ENCODE measurements around the gene SH3D19.

The SH3D19 gene

GRCh38 chr4:151218343-151218742 is 107.1 kb downstream of the SH3D19 start:
- no peak for DNase-seq
- Mint-ChIP-seq H3K4me3 (no peak overlapping the region), H3K4me1 (no peaks in the 10 kb centered on the region), H3K9me3 (peaks cover 0 to 2% of the 10 kb centered on the region in 2 donors), H3K27me3 (peaks cover 5 to 7% of the 10 kb centered on the region in 2 donors), H3K36me3 (peaks cover 0 to 1% of the 10 kb centered on the region in 2 donors), H3K27ac (no peak overlapping the region)
- ATAC-seq (replicated peaks): no peak

GRCh38 chr4:151217326-151217725 is 108.1 kb downstream of the SH3D19 start:
- Mint-ChIP-seq H3K9me3 (peaks cover 0 to 2% of the 10 kb centered on the region in 2 donors), H3K4me3 (no peak overlapping the region), H3K27ac (no peak overlapping the region), H3K4me1 (no peaks in the 10 kb centered on the region), H3K27me3 (no peaks in the 10 kb centered on the region), H3K36me3 (peaks cover 0 to 1% of the 10 kb centered on the region in 2 donors)
- DNase-seq (no peak), ATAC-seq (replicated peaks) (no peak)

- Mint-ChIP-seq H3K9me3 (peaks cover 0 to 2% of the 10 kb centered on the region in 2 donors), H3K27me3 (no peaks in the 10 kb centered on the region), H3K36me3 (peaks cover 0 to 1% of the 10 kb centered on the region in 2 donors), H3K4me3 (no peak overlapping the region), H3K4me1 (no peaks in the 10 kb centered on the region), H3K27ac (peak overlapping the region; percentile 42)
- ATAC-seq (replicated peaks) (no peak), DNase-seq (no peak)
Observed at GRCh38 chr4:151215295-151215694, 110.1 kb downstream of the SH3D19 start.

GRCh38 chr4:151207868-151208267 is 117.5 kb downstream of the SH3D19 start:
- no peak for ATAC-seq (replicated peaks)
- DNase-seq: no peak
- Mint-ChIP-seq H3K27ac (no peak overlapping the region), H3K9me3 (no peaks in the 10 kb centered on the region), H3K4me1 (no peaks in the 10 kb centered on the region), H3K4me3 (no peak overlapping the region), H3K27me3 (no peaks in the 10 kb centered on the region), H3K36me3 (no peaks in the 10 kb centered on the region)

GRCh38 chr4:151207186-151207585 is 118.2 kb downstream of the SH3D19 start:
- no peaks in the 10 kb centered on the region for H3K4me1 Mint-ChIP-seq
- no peaks in the 10 kb centered on the region for H3K9me3 Mint-ChIP-seq
- no peak for ATAC-seq (replicated peaks)
- no peak overlapping the region for H3K27ac Mint-ChIP-seq
- no peaks in the 10 kb centered on the region for H3K36me3 Mint-ChIP-seq
- no peak overlapping the region for H3K4me3 Mint-ChIP-seq
- DNase-seq: no peak
- H3K27me3 Mint-ChIP-seq: no peaks in the 10 kb centered on the region

GRCh38 chr4:151206241-151207005 is 119.0 kb downstream of the SH3D19 start:
- Mint-ChIP-seq H3K9me3 (no peaks in the 10 kb centered on the region), H3K4me1 (no peaks in the 10 kb centered on the region), H3K27ac (no peak overlapping the region), H3K27me3 (no peaks in the 10 kb centered on the region), H3K36me3 (no peaks in the 10 kb centered on the region), H3K4me3 (no peak overlapping the region)
- ATAC-seq (replicated peaks): no peak
- no peak for DNase-seq

- Mint-ChIP-seq H3K27ac (no peak overlapping the region), H3K36me3 (no peaks in the 10 kb centered on the region), H3K4me3 (no peak overlapping the region), H3K27me3 (no peaks in the 10 kb centered on the region), H3K9me3 (no peaks in the 10 kb centered on the region), H3K4me1 (no peaks in the 10 kb centered on the region)
- ATAC-seq (replicated peaks): no peak
- DNase-seq: no peak
Observed at GRCh38 chr4:151205722-151206121, 119.7 kb downstream of the SH3D19 start.

- Mint-ChIP-seq H3K4me1 (no peaks in the 10 kb centered on the region), H3K27me3 (no peaks in the 10 kb centered on the region), H3K9me3 (no peaks in the 10 kb centered on the region), H3K4me3 (no peak overlapping the region), H3K36me3 (no peaks in the 10 kb centered on the region), H3K27ac (no peak overlapping the region)
- no peak for ATAC-seq (replicated peaks)
- DNase-seq: no peak
Observed at GRCh38 chr4:151204925-151205524, 120.4 kb downstream of the SH3D19 start.

GRCh38 chr4:151202851-151203455 is 122.5 kb downstream of the SH3D19 start:
- no peak for ATAC-seq (replicated peaks)
- no peaks in the 10 kb centered on the region for H3K36me3 Mint-ChIP-seq
- H3K27me3 Mint-ChIP-seq: no peaks in the 10 kb centered on the region
- H3K27ac Mint-ChIP-seq: no peak overlapping the region
- DNase-seq: no peak
- no peaks in the 10 kb centered on the region for H3K9me3 Mint-ChIP-seq
- H3K4me3 Mint-ChIP-seq: no peak overlapping the region
- no peaks in the 10 kb centered on the region for H3K4me1 Mint-ChIP-seq

GRCh38 chr4:151202381-151202780 is 123.0 kb downstream of the SH3D19 start:
- no peaks in the 10 kb centered on the region for H3K36me3 Mint-ChIP-seq
- DNase-seq: no peak
- no peaks in the 10 kb centered on the region for H3K9me3 Mint-ChIP-seq
- H3K4me1 Mint-ChIP-seq: no peaks in the 10 kb centered on the region
- H3K4me3 Mint-ChIP-seq: no peak overlapping the region
- no peak overlapping the region for H3K27ac Mint-ChIP-seq
- ATAC-seq (replicated peaks): no peak
- no peaks in the 10 kb centered on the region for H3K27me3 Mint-ChIP-seq

GRCh38 chr4:151199319-151200190 is 125.8 kb downstream of the SH3D19 start:
- DNase-seq (no peak), ATAC-seq (replicated peaks) (no peak)
- H3K36me3 Mint-ChIP-seq: no peaks in the 10 kb centered on the region
- no peak overlapping the region for H3K4me3 Mint-ChIP-seq
- H3K27ac Mint-ChIP-seq: no peak overlapping the region
- H3K27me3 Mint-ChIP-seq: peaks cover 0 to 5% of the 10 kb centered on the region in 2 donors
- no peaks in the 10 kb centered on the region for H3K9me3 Mint-ChIP-seq
- no peaks in the 10 kb centered on the region for H3K4me1 Mint-ChIP-seq

GRCh38 chr4:151198748-151199147 is 126.7 kb downstream of the SH3D19 start:
- no peaks in the 10 kb centered on the region for H3K36me3 Mint-ChIP-seq
- no peaks in the 10 kb centered on the region for H3K9me3 Mint-ChIP-seq
- no peaks in the 10 kb centered on the region for H3K4me1 Mint-ChIP-seq
- no peak overlapping the region for H3K4me3 Mint-ChIP-seq
- peaks cover 0 to 5% of the 10 kb centered on the region in 2 donors for H3K27me3 Mint-ChIP-seq
- no peak for DNase-seq
- no peak overlapping the region for H3K27ac Mint-ChIP-seq
- no peak for ATAC-seq (replicated peaks)

- no peak for ATAC-seq (replicated peaks)
Observed at GRCh38 chr4:151197247-151197646, 128.2 kb downstream of the SH3D19 start.

GRCh38 chr4:151195801-151196200 is 129.6 kb downstream of the SH3D19 start:
- Mint-ChIP-seq H3K9me3 (peaks cover 7% of the 10 kb centered on the region in 2 donors), H3K27ac (no peak overlapping the region), H3K4me3 (no peak overlapping the region), H3K36me3 (peaks cover 0 to 3% of the 10 kb centered on the region in 2 donors), H3K27me3 (peaks cover 10 to 12% of the 10 kb centered on the region in 2 donors), H3K4me1 (no peaks in the 10 kb centered on the region)
- DNase-seq: no peak
- no peak for ATAC-seq (replicated peaks)

More at GRCh38 chr4:151197247-151197646, 128.2 kb downstream of the SH3D19 start:
- DNase-seq: no peak
- Mint-ChIP-seq H3K27me3 (peaks cover 4 to 5% of the 10 kb centered on the region in 2 donors), H3K4me3 (no peak overlapping the region), H3K36me3 (no peaks in the 10 kb centered on the region), H3K27ac (no peak overlapping the region), H3K4me1 (no peaks in the 10 kb centered on the region), H3K9me3 (no peaks in the 10 kb centered on the region)

Data from stimulated activated naive B cell treated with anti-CD40 and anti-IgM and Interleukin-4, amounts not matched to agents 10 μg/mL and 1 μg/mL and 100 μg/mL, for 72 hours (primary cell).